ENCODE measurements around the gene PPP2R1B.

DNA sequence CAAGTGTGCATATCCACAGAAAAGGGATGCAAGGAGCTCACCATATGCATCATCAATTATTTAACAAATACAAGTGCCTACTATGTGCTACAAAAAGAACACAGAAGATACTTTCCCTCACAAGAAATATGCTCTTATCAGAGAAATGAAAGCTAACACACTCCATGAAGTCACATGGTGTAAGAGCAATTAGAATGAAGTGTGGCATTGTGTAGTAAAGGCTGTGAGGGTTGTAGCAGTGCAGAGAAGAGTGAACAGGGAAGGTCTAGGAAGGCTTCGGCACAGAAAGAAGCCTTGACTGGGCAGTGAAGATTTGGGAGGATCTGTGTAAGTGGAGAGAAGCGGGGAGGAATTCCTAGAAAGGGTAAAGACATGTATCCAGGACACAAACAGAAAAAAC lies 22.5 kb downstream of the PPP2R1B start:
- TF ChIP-seq CTCF (IDR thresholded peaks at IDR 0.05) (no peak), POLR2A (IDR thresholded peaks at IDR 0.05) (no peak)
